ENCODE results near the gene GLRX2. TPM values are rescaled to one million over a fixed set of nuclear protein-coding genes. Genes with fewer than 3 reads are reported as not detected.

The GLRX2 gene
- total and polyA plus RNA-seq, 2 of the 8 experiments (the other 6 are each of a cell fraction or from before 2014, with no cell fraction given): 4.8 to 13.5 TPM

DNA sequence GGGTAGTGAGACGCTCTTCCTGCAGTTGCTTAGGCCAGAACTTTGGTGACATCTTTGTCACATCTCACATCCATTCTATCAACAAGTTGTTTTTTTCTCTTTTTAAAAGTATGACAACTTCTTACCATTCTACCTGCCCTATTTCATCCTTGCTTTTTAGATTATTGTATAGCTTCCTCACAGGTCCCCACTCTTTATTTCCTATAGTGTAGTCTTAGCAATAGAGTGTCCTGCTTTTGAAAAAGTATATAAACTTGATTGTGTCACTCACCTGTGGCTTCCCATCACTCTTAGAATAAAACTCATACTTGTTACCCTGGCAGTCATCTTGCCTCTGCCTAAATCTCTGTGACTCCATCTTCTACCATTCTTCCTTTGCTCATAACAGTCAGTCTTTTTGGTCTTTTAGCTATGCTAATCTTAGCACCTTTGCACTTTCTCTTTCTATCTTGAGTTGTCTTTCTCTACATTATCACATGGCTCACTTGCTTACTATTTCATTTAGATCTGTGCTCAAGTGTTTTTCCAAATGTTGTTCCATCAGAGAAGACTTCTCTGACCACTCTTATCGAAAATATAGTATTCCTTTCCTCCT is 26.1 kb upstream of the GLRX2 start:
- no peak overlapping the region for H3K27ac ChIP-seq (ENCODE audit: low read depth, low read length)
- H2BK5ac ChIP-seq (ENCODE audit: low read depth, low read length): no peak overlapping the region
- H3K4me3 ChIP-seq (ENCODE audit: extremely low read depth in 1 of 4, insufficient read depth in 2 of 4, low read depth in 3 of 4, low read length in 4 of 4): no peak overlapping the region
- no peaks in the 10 kb centered on the region for H4K20me1 ChIP-seq (replicated peaks in 1 of 2; ENCODE audit: control insufficient read depth in 1 of 2, insufficient read depth in 2 of 2, low read length in 2 of 2)
- H3K4me1 ChIP-seq (replicated peaks in 1 of 4; ENCODE audit: control insufficient read depth in 3 of 4, insufficient read depth in 4 of 4, low read length in 3 of 4): no peaks in the 10 kb centered on the region
- H2BK12ac ChIP-seq (ENCODE audit: low read depth, low read length): no peak overlapping the region
- no peaks in the 10 kb centered on the region for H3K9me3 ChIP-seq (ENCODE audit: insufficient read depth in 2 of 2, low read depth in 1 of 2, low read length in 1 of 2)
- POLR2A ChIA-PET (ENCODE audit: partially characterized antibody): no interaction called here
- H2AK5ac ChIP-seq (ENCODE audit: low read depth, low read length): no peak overlapping the region
- no peak overlapping the region for H3K14ac ChIP-seq (ENCODE audit: insufficient read length)
- H3K23me2 ChIP-seq (ENCODE audit: low read depth, low read length): no peaks in the 10 kb centered on the region; the same call in 1 of the 2 replicates
- H3K23ac ChIP-seq (ENCODE audit: insufficient read length): no peak overlapping the region
- CTCF ChIA-PET (ENCODE audit: partially characterized antibody): interaction anchor here (1.0 kb wide), 1 partner anchor 8 kb away, joined by 3 read pairs; no protein-coding TSS in a partner anchor
- 91% methylated on average over 2 of the region's 2 CpGs; no CpG with 5 or more reads in 1 of the 2 experiments for WGBS, 2 experiments (ENCODE audit: extremely low coverage in 1 of 2, insufficient coverage in 1 of 2, insufficient read length in 1 of 2, insufficient replicate concordance in 2 of 2, low coverage in 1 of 2, low lambda C conversion rate in 2 of 2, missing lambda C conversion rate in 1 of 2)
- H3K18ac ChIP-seq (ENCODE audit: extremely low read depth, low read length): no peak overlapping the region
- H3K79me1 ChIP-seq (ENCODE audit: low read depth, low read length): no peaks in the 10 kb centered on the region; the same call in 1 of the 2 replicates
- no peak overlapping the region for H2BK120ac ChIP-seq (replicated peaks; ENCODE audit: low read depth, low read length)
- no peak overlapping the region for H3K4ac ChIP-seq (replicated peaks; ENCODE audit: insufficient read length, low read depth, low read length)
- no peak overlapping the region for H2BK20ac ChIP-seq (ENCODE audit: low read length)
- no peak overlapping the region for H3K9ac ChIP-seq (replicated peaks in 1 of 4; ENCODE audit: extremely low read depth in 1 of 4, low read depth in 3 of 4, low read length in 3 of 4)
- H3K79me2 ChIP-seq (ENCODE audit: control insufficient read depth in 1 of 2, insufficient read depth in 2 of 2, low read length in 2 of 2): peaks cover 0 to 58% of the 10 kb centered on the region in 2 experiments; a peak in 2 of 4 replicates
- no peaks in the 10 kb centered on the region for H3K27me3 ChIP-seq (replicated peaks in 1 of 4; ENCODE audit: control insufficient read depth in 3 of 4, extremely low read depth in 1 of 4, insufficient read depth in 3 of 4, low read length in 3 of 4)
- TF ChIP-seq JUN (IDR thresholded peaks at IDR 0.05; ENCODE audit: low read depth, low read length) (no peak), KDM1A (IDR thresholded peaks at IDR 0.05; ENCODE audit: borderline replicate concordance, low read length) (no peak), SP4 (IDR thresholded peaks at IDR 0.05; ENCODE audit: low read length) (no peak)
- no peak overlapping the region for H2BK15ac ChIP-seq (ENCODE audit: low read length)
- H2AFZ ChIP-seq (ENCODE audit: low read length): no peak overlapping the region
- no peak overlapping the region for H3K4me2 ChIP-seq (ENCODE audit: insufficient read depth in 1 of 2, low read depth in 2 of 2, low read length in 2 of 2)
- FAIRE-seq (no peak), DNase-seq (ENCODE audit: low read depth in 1 of 2, low spot score in 2 of 2) (no peak)
- H3K56ac ChIP-seq (replicated peaks; ENCODE audit: insufficient read length, low read depth, low read length): no peak overlapping the region
- no peak overlapping the region for H4K91ac ChIP-seq (replicated peaks; ENCODE audit: insufficient read length, low read length)
- H3K36me3 ChIP-seq (ENCODE audit: control insufficient read depth in 2 of 4, insufficient read depth in 4 of 4, low read length in 3 of 4): peaks cover 2 to 44% (median 29%) of the 10 kb centered on the region in 4 experiments; a peak in 6 of 8 replicates
- H4K8ac ChIP-seq (ENCODE audit: extremely low read depth, insufficient read depth, low read length): no peak overlapping the region
- H4K5ac ChIP-seq (ENCODE audit: insufficient read length, low read depth, low read length): no peak overlapping the region
